H1 (cell line): ENCODE results near the gene FAT1.

Experiments used
- BACH1 ChIP-seq: IDR thresholded peaks from 2 replicates; pipeline ENCODE4 v1.6.1; 2012; ENCODE audit warnings: low read length, improper control_type of control experiment
- BRCA1 ChIP-seq: IDR thresholded peaks from 2 replicates; pipeline ENCODE4 v1.6.1; 2012; ENCODE audit warnings: low read depth, low read length, improper control_type of control experiment
- CHD1 ChIP-seq: IDR thresholded peaks from 2 replicates; pipeline ENCODE4 v1.6.1; 2012; ENCODE audit warnings: low read depth, low read length, improper control_type of control experiment
- CTCF ChIP-seq, 3 experiments: IDR thresholded peaks; 1 replicate in 2 of 3; 2 replicates in 1 of 3; pipeline versions ENCODE4 v1.5.1 to v1.6.1; 2011; ENCODE audit warnings: low read length in 3 of 3, mild to moderate bottlenecking in 3 of 3, inconsistent platforms in 2 of 3, low read depth in 1 of 3, moderate library complexity in 1 of 3; ENCODE audit not compliant: insufficient read depth in 1 of 3; ENCODE audit errors: control extremely low read depth in 1 of 3
- FOSL1 ChIP-seq: IDR thresholded peaks from 2 replicates; pipeline ENCODE4 v1.6.1; 2011; ENCODE audit warnings: mild to moderate bottlenecking, low read depth, low read length, moderate library complexity; ENCODE audit not compliant: insufficient read depth
- HDAC2 ChIP-seq, 2 experiments: fragments of 300-600 bp in 1 of 2; sonication (generic) in 1 of 2; IDR thresholded peaks; 2 replicates each; pipeline ENCODE4 v1.6.1; 2011 to 2012; ENCODE audit warnings: low read depth in 2 of 2, low read length in 2 of 2, mild to moderate bottlenecking in 2 of 2, moderate library complexity in 2 of 2, borderline replicate concordance in 1 of 2, inconsistent platforms in 1 of 2
- NRF1 ChIP-seq: IDR thresholded peaks from 2 replicates; pipeline ENCODE4 v1.6.1; 2011; ENCODE audit warnings: mild to moderate bottlenecking, low read depth, low read length, improper control_type of control experiment
- POLR2AphosphoS5 ChIP-seq: IDR thresholded peaks from 2 replicates; pipeline ENCODE4 v1.6.1; 2011; ENCODE audit warnings: low read depth, low read length
- SIRT6 ChIP-seq: IDR thresholded peaks from one replicate; pipeline ENCODE4 v1.7.1; 2012; ENCODE audit warnings: low read length, inconsistent platforms
- SUZ12 ChIP-seq: fragments of 200-600 bp; sonication (generic); IDR thresholded peaks from 2 replicates; pipeline ENCODE4 v1.6.1; 2012; ENCODE audit warnings: mild to moderate bottlenecking, inconsistent platforms, low read length, moderate library complexity, mixed read lengths
- TF ChIP-seq, protein P1 (sequence below): IDR thresholded peaks from 2 replicates; pipeline ENCODE4 v1.6.1; 2011; ENCODE audit warnings: low read depth, mild to moderate bottlenecking, low read length; ENCODE audit not compliant: insufficient read depth

- no peak for TF ChIP-seq NRF1
- no peak for TF ChIP-seq CTCF (IDR thresholded peaks at IDR 0.05; ENCODE audit: control extremely low read depth in 1 of 3, insufficient read depth in 1 of 3, low read depth in 1 of 3, low read length in 3 of 3)
- no peak for TF ChIP-seq FOSL1
- no peak for TF ChIP-seq BACH1
- no peak for TF ChIP-seq SUZ12
- TF ChIP-seq POLR2AphosphoS5, result no peak
- no peak for TF ChIP-seq SIRT6
- no peak for TF ChIP-seq CHD1
- TF ChIP-seq BRCA1, result no peak
- TF ChIP-seq, protein P1, sequence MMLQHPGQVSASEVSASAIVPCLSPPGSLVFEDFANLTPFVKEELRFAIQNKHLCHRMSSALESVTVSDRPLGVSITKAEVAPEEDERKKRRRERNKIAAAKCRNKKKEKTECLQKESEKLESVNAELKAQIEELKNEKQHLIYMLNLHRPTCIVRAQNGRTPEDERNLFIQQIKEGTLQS, result no peak
- TF ChIP-seq HDAC2 (IDR thresholded peaks at IDR 0.05; ENCODE audit: borderline replicate concordance in 1 of 2, low read depth in 2 of 2, low read length in 2 of 2), result no peak
These were observed 13.0 kb downstream of the FAT1 start for GRCh38 chr4:186710521-186711119.
